ENCODE data around the gene TBX3.

TBX3 gene

DNA sequence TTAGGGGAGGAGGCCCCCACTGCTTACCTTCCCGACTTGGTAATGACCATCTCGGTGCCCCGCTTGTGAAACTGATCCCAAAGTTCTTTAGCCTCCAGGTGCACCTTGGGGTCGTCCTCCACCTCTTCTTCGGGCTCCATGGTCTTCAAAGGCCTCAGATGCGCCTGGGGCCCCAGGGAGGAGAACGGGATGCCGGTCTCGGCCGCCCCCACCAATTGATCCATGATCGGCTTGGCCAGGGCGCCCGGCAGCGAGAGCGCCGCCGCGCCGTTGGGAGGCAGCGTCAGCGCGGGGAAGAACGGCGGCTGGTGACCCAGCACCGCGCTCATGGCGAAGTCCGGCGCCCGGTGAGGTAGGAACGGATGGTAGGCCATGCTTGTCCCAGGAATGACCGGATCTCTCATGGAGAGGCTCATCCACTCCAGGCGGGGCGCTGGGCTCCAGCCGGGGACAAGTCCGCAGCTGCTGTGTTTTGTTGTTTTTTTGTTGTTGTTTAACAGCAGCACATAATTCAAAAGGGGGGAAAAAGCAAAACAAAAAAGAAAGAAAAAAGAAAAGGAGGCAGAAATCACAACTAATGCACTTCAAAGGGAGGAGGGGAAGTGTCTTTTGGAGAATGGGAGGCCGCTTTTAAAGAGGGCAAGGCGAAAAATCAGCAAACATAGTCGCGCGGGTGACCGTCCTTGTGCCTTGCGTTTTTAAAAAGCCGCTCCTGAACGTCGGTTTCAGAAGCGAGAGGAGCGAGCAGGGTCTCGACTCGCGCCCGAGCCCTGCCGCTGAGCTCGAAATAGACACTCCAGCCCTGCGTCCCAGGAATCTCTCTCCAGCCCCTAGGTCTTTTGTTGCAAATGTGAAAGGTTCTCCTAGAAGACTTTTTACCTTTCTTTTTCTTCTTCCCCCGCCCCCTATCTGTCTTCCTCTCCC is 928 bp downstream of the TBX3 start:
- DNase-seq (ENCODE audit: low read depth), result peak; percentile 32

DNA sequence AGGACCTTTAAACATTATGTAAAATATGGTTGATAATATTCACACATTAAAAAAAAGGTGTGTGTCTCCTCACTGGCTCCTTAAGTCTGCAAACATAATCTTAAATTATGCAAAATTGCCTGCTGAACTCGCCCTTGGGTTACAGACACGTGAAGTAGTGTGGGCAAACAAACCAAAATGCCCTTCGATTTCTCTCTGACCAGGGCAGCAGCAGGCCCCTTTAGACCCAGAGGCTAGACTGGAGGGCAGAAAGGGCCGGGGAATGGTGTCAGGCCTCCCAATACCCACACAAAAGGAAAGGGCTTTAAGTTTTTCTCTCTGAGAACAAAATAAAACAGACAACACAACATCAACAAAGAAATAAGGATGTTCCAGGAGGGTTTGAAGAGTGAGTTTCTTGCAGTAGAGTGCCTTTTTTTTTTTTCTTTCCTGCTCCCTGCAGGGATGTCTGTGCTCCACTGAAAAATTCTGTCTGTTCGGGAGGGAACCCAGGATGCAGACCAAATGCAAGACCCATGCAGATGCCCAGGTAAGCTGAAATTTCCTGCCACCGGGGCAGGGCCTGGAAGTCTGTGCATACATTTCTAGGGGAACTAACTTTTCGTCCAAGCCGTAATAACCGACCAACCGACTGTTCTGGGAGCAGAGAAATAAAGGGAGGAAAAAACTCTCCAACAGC is 1.7 kb downstream of the TBX3 start:
- peak; percentile 19 for DNase-seq (ENCODE audit: low read depth)

DNA sequence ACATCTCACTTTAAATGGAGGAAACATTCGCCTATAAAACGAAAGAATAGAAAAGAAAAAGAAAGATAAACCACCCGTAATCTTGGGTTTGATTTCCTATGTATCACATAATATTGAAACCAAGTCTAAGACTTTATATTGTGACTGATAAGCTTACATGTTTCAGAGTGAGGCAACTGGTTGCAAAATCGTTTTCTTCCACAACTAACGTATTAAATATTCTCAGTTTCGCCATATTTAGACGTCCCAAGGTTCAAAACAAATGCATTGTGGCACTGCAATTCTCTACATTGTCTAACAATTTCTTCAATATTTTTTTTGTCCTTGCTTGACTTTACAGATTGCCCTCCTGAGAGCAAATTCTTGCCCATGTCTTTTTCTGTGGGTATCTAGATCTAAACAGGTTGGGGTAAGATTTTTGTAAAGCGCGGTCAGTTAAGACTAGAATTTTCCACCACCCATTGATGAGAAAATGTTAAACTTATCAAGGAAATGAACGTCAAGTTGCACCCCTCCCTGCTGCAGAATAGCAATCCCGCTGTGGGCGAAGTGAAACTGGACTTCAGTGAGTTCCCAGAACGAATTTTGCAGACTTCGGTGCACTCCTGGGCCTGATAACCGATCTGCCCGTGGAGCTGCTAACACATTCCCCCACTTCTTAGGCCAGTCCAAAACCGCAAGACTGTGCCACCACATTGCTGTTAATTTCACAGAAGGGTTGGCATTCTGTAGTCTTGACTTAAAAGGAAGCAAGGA is 2.7 kb downstream of the TBX3 start:
- peak; percentile 65 for DNase-seq (ENCODE audit: low read depth)

DNA sequence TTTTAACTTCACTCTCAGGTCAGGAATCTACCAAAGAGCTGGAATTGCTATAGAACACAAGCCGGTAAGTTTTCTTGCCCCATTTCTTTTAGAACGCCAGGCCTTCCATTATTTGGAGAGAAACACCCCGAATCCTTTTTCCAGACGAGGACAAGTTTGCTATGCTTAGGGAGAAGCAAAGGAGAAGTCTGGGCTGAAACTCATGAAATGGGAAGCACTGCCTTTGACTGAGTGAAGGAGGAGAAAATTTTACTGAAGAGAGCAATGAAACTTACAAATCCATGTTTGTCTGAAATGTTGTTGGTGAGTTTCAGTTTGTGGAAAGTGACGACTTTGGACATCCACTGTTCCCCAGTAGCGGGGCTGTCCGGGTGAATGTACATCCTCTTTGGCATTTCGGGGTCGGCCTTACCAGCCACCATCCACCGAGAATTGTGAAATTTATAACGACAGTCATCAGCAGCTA is 3.3 kb downstream of the TBX3 start:
- DNase-seq (ENCODE audit: low read depth), result peak; percentile 50

- DNase-seq (ENCODE audit: low read depth), result no peak
Measured at GRCh38 chr12:114679942-114680341, 4.0 kb downstream of the TBX3 start.

DNA sequence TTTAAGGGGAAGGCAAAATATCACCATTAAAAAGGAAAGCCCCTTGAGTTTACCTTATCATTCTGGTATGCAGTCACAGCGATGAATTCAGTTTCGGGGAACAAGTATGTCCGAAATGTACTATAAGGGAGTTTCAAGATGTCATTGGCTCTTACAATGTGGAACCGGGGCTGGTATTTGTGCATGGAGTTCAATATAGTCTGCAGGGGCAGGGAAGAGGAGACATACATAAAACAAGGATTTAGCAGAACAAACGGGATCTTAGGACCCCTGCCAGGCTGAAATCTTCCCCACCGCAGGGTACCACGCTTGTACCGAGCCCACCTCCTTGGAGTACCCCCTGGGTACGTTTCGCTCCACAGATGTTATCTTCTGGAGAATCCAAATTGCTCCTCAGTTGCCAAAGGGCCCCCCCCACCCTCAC is 4.5 kb downstream of the TBX3 start:
- peak; percentile 78 for DNase-seq (ENCODE audit: low read depth)

DNA sequence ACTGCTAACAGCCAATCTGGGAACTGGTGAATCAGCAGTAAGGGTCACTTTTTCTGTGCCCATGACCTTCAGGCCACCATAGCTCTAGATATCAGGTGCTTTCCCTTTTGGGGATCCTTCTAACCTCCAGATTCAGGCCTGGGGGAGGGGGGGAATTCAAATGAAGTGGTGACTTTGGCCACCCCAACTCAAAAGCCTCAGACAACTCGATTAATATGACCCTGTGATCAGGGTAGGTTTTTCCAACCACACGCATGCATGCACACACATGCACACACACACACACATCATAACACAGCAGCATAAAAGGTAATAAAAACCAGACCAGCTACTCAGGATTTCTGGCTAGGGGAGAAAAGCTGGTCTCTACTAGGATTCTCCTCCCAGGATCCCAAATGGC is 5.3 kb downstream of the TBX3 start:
- no peak for DNase-seq (ENCODE audit: low read depth)

DNA sequence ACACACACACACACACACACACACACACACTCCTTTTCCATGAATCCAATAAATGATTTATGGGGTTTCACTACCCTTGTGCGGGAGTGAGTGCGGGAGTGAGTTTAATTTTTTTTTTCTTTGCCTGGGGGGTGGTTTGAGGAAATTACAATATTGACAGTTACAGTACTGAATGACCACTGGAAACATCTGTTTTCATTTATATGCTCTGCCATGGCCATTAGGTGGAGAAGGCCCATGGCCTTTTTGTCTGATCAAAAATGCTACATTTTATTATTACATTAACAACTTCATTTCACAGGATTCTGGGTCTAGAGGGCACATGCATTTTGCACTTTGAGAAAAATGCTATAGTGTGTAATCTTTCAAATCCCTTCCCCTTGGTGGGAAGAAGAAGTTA is 5.9 kb downstream of the TBX3 start:
- DNase-seq (ENCODE audit: low read depth), result peak; percentile 50

DNA sequence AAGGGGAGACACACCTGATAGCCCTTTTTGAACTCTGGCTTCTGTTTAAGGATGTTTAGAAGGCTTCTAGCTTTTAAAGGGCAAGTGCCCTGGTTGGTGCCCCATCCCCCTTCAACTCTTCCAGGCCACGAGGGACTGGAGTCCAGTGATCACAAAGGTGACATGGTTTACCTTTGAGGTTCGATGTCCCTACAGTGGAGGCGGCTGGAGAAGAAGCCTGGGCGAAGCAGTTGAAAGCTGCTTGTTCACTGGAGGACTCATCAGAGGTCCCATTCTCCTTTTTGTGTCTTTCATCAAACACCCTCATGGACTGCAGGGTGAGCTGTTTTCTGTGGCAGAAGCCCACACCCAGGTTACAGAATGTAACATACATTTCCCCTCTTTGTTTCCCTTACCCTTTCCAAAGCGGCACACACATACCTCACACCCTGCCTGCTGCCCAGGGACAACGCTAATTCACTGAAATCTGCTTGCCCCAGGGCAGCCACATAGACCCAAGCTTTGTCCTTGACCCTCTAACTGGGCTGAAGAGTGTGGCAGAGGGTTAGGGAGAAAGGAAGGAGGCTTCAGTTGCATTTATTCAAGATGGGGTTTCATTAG is 7.7 kb downstream of the TBX3 start:
- peak; percentile 55 for DNase-seq (ENCODE audit: low read depth)

DNA sequence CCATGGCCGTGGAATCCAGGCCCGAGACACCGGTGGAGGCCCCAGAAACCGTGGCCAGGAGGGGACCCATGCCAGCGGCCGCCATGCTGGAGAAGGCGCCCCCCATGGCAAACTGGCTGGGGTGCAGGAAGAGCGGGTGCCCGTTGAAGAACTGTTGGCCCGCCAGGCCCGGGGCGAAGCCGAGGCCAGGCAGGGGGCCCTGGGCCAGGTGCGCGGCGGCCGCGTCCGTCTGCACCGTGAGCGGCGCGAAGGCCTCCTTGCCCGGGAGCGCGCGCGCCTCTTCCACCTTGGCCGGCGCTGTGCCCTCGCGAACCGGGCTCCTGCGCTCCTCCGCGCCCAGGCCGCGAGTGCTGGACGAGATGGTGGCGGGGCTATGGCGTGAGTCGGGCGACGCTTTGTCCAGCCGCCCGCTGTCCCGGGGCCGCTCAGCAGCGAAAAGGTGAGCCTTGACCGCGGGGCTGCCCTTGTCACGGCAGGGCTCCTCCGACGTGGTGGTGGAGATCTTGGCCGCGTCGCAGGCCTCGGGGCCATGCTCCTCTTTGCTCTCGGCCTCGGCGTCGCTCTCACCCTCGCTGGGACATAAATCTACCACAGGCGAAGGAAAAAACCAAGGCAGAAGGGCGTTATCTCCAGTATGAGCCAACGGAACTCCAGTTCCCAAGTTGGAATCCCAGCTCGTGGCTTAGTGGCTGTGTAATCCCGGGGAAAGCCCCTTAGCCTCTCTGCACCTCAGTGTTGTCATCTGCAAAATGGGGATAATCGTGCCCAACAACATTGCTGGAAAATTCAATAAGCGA is 9.5 kb downstream of the TBX3 start:
- DNase-seq (ENCODE audit: low read depth), result peak; percentile 74

DNA sequence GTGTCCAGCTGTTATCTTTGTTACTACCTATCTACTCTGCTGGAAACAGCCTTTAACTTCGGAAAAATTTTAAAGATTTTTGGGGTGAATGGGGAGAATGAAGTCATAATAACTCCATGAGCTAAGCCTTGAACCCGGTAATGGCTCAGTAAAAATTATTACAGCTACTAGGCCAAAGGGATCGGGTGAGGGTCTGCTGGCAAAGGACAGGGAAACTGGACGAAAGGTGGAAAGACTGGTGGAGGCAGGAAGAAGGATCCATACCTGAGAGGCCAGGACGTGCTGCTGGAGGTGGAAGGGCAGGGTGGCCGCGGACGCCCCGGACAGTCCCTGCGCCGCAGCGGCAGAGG is 10.1 kb downstream of the TBX3 start:
- DNase-seq (ENCODE audit: low read depth), result peak; percentile 37

DNA sequence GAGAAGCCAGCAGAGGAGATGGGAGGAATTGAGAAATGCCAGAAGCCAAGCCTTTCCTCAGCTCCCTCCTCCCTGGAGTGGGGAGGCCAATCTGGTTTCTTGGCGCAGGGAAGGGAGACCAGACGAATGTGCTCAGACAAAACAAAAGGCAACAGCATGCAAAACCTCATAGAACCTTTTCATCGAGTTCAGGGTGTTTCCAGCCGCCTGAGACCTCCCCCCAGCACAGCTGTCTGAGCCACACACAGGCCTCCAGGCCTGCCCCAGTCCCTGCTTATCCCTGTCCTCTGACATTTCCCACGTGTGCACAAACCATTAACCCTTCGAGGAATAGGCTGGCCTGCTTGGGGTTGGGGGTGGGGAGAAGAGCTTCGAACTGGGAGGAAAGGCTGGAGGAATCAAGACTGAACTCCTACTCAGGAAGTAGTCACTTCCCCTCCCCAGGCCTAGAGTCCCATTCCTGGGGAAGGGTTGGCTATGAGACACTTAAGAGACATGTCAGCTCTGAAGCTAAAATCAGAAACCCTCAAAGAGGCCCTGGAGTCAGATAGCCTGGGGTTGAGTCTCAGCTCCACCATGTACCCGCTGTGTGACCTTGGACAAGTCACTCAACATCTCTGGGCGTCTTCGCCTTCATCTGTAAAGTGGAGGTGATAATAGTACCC is 10.7 kb downstream of the TBX3 start:
- DNase-seq (ENCODE audit: low read depth), result peak; percentile 96

DNA sequence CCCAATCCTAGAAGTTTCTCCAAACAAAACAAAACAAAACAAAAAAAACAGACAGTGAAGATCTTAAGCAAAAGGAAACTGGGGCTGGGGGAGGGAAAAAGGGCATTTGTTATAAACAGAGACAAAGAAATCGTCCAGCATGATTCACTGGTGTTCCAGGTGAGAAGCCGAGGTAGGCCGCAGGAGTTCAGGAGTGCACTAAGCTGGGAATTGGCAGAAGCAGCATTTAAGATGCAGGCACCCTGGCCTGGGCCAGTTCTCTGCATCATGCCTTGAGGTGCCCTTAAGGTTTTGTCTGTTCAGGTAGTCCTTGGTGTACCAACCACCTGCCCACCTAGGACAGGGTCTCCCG is 11.2 kb downstream of the TBX3 start:
- no peak for DNase-seq (ENCODE audit: low read depth)

GRCh38 chr12:114671443-114672411 is 12.2 kb downstream of the TBX3 start:
- peak; percentile 85 for DNase-seq (ENCODE audit: low read depth)

GRCh38 chr12:114671066-114671442 is 12.9 kb downstream of the TBX3 start:
- no peak for DNase-seq (ENCODE audit: low read depth)

DNA sequence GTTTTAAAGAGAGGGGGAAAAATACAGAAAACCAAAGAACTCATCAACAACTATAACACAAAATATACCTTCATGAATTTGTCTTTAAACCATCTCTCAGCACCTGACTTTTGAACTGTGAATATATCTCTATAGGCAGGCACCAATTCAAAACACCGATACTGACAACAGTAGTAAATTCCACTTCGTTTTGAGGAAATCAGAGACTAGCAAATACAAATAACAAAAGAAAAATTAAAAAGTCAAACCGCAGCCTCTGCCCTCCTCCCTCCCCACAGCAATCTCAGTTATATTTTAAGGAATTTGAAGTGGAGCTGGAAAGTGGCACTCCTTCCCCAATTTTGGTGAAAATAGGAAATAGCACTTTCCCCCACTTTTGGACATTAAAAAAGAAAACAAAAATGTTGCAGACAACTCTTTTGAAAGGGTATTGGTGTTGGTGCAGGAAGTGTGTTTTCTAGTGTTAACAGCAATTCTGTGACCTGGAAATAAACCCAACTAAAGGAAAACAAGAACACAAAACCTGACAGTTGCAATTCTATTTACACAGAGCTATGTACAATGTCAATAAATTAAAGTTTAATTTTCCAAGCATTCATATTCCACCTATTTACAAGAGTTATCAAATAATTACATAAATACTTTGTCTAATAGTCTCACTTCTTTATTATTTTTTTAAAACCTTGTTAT is 13.5 kb downstream of the TBX3 start:
- DNase-seq (ENCODE audit: low read depth), result peak; percentile 50

GRCh38 chr12:114669401-114670290 is 14.3 kb downstream of the TBX3 start:
- DNase-seq (ENCODE audit: low read depth), result peak; percentile 83

DNA sequence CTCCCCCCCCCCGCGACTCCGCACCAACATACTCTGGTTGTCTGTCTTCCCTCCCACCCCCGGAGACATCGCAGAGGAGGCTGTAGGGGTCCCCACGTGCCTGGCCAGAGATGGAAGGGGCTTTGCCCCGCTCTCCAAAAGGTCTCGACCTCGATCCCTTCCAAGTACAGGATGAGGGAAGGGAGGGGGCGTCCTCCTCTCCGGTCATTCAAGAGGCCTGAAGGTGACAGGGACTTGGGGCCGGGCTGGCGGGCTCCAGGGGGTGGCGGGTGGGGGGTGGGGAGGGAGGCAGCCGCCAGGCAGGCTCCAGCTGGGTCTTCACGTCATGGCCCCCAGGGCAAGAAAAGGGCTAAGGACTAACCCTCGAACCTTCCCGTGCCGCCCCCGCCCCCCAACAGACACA is 15.1 kb downstream of the TBX3 start:
- no peak for DNase-seq (ENCODE audit: low read depth)

All from EH (cell line).